ENCODE data around the gene PRKCE.

PRKCE gene

DNA sequence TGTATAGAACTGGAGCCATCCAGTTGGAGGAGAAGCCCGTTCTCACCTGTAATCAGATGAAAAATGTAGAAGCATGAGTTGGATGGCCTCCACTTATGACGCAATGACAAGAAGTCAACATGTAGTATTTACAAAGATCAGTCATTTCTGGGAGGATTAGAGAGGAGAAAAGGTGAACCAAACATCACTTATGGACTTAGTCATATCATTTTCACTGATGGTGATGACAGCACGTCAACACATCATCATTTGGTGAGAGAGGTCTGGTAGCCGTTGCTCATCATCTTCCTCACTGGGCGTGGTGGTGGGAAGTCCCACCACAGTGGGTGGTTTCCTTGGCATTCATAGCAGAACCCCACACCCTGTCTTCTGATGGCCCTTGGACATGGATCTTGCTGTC is 381.5 kb downstream of the PRKCE start:
- no peak for DNase-seq

DNA sequence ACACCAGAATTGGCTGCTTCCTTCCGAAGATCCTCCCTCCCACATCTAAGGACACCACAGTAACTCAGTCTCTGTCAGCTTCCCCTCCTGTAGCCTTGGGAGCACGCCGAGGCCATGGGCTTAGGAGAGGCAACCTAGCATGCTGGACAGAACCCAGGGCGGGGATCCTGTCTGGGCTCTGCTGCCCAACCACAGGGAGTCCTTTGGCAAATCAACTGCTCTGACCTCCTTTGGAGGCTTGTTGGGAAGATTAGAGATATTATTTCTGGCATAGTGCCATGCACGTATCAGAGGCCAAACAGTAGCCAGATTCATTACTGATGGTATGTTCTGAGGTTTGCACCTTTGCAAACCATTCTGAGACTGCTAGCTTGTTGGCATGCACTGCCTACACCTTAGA is 383.1 kb downstream of the PRKCE start:
- no peak for DNase-seq

DNA sequence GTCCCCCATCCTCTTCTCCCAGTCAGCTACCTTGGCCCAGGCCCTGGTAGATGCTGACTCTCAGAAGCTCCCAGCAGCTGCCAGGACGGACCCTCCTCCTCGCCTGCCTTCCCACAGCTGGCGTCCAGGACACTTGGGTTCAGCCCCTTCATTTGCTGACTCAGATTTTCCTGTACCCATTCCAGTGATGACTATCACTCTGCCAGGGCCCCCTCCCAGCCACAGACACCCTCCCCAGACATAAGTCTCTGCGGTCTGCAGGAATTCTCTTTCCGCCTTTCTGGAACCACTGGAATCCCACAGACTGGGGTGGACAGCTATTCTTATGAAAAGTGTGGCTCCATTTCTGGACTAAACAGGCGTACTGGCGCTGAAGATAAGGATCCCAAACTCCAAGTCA is 385.5 kb downstream of the PRKCE start:
- no peak for DNase-seq

DNA sequence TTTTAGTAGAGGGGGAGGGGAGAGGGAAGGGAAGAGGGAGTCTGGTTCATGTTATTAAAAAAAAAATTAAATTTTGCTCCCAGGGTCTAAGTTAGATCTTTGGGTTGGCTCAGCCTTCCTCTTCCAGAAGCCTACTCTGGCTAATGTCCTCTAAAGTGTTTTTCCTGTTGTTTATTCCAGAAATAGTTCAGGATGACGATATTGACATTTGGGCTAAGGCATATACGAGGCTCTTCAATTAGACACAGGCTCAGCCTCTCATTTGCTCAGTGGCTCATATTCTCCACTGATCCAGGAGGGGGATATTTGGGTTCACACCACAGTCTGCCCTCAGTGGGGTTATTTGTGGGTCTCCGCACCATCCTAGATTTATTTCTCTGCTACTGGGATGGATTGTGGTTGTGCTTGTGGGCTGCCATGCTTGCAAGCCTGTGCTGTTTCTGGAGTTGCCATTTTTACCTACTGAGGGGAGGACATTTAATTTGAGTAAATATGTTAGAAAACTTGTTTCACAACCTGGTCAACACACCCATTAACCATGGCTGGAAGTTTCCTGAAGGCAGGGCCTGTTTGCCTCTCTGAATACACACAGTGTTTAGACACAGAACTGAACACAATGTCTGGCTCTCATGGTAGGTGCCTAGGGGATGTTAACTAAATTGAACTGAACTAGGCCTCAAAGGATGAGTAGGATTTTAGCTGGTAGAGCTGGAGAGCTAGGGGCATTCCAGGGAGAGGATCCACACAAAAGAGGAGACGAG is 388.2 kb downstream of the PRKCE start:
- DNase-seq: no peak

DNA sequence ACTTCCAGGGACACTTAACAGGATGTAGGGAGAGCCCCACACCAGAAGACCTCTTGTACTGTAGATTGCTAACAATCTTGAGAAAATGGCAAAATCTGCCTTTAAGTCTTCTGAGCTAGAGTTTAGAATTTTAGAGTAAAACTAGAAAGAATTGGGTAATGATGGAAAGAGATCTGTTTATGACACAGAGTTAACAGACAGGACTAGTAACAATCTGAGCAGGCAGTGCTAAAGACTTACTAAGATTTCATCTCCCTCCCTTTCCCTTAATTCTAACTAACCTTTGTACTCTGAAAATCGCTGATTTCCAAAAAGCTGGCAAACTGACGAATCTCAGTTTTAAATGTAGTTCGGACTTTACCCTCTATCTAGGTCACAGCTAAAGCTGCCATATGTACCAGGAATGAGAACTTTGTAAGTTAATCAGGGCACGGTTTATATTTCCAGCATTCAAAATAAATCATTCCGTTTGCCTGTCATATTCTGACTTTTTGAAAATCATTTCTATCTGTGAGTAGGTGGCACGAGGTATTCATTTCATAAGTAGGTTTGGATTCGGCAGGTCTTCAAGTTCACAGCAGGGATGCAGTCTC is 389.2 kb downstream of the PRKCE start:
- DNase-seq: no peak

DNA sequence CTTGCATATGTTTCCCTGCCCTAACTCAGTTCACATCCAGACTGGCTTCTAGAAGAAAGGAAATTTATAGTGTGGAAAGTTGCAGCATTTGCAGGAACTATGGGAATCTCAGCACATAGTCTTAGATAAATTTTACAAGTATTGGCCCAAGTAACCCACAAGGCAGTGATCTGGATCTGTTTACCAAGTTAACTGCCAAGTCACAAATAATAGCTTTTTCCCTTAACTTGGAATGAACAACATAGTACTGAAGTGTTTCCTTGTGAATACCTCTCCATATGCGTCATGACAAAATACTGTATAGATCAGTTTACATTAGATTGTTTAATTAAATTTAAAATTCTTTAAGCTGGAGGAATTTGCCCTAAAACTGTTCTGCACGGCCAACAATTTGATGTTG is 390.0 kb downstream of the PRKCE start:
- no peak for DNase-seq

DNA sequence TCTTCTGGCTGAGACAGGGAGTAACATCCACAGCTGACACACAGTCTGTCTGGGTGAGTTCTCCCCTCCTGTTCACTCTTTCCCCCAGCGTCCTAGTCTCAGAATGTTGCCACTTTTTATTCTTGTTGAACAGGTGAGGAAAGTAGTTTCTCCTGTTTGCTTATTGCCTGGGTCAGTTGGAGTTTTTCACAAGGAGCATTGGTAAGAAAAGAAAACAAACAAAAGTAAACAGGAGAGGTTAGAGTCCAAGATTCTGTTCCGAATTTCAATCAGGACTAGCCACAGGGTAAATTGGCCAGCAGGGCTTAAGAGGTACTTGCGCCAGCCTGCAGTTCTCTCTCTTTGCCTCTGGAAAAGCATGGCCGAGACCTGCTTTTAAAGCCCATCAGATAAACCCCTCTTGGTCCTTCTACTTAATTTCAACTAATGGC is 390.7 kb downstream of the PRKCE start:
- no peak for DNase-seq

DNA sequence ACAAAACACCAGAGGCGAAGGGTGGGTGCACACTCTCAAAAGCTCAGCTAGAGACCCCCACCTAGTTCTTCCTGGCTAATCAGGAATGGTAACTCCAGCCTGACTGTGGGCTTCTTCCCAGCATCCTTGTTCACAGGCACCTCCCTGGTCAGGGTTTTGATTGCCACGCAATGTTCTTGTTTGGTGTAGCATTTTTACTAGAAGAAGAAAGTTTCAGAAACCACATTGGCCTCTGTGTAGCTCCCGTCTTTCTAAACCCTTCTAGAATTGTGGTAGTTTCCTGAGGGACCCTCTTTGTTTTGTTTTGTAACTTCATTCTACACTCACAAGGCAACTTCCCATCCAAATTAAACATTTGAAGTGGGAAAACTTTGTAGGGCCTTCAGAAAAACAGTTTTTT is 391.2 kb downstream of the PRKCE start:
- no peak for DNase-seq

DNA sequence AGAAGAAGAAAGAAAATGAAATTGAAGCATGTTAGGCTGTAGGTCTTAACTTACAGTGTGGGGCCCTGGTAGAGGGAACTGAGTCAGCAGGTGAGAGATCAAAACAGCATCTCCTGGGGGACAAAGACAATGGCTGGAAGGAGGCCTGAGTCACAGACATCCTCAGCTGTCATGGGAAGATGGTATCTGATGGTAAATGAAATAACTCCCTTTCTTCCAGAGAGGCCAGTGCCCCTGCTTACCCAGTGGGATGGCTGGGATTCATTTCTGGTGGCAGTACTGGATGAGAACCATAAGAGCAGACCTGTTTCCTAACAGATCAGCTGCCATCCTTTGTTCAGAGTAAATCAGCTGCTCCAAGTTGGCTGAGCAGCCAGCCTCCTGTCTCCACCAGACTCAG is 394.4 kb downstream of the PRKCE start:
- DNase-seq: no peak

DNA sequence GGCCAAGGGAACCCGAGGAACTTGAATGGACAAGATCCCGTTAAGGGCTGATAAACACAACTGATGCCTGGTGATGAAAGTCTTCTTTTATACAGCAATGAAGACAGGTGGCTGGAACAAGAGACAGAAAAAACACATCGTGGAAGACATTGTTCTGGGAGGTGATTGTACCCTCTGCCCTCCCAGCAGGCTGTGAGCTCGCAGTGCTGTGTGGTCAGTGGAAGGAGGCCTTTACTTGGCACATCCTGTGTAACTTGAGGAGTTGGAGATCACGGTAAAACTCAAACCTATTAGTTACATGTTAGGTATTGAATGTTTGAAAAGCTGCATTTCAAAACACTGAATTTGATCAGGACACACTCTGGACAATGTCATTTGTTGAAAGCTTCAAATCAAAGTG is 395.8 kb downstream of the PRKCE start:
- DNase-seq: no peak

DNA sequence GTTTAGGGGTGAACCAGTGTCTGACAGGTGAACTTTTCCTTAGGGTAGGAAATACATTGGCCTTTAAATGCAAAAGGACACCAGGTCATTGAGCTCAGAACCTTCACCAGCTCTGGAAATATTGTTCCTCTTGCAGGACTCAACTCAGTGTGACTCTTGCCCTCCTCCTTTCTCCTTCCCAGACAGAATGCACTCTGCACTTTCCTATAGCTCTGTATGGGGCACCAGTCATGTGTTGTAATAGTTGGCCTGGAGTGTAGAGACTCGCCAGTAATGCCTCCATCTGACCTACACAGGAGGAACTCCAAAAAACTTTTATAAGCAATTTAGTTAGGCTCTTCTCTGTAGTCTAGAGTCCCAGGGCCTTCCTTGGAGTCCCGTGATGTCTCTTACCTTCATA is 397.2 kb downstream of the PRKCE start:
- DNase-seq: no peak

DNA sequence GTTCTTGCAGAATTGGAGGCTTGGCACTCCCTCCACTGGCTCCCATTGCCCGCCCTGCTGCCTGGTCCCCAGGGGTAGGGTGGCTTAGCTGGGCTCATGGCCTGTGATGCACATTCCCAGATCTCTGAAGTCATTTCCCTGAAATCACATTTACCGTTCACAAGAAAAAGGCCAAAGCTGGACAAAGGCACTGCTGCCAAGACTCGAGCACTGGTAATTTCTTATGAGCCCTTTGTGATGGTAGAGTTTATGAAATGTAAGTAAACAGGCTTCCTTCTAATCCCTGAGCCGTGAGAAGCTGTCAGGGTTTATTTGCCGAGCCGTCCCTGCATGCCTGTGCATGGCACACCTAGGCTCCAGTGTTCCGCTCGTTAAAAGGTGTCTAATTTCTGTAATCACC is 398.6 kb downstream of the PRKCE start:
- no peak for DNase-seq

DNA sequence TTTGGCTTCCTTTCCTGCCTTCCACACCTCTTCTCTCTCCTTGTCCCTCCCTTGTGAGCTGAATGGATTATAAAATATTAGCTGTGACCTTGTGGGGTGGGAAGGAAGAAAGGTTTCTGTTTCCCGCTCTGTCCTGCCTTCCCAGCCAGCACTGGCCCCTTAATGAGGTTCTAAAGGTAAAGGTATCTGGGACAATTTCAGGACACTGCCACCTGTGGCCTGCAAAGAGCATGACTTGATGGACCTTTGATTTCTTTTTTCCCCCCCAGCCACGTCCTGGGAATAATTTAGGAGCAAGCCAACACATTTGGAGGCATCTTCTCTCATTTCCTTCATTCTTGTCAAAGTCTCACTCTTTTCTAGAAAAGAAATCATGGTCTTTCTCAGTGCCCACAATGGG is 399.0 kb downstream of the PRKCE start:
- DNase-seq: no peak

DNA sequence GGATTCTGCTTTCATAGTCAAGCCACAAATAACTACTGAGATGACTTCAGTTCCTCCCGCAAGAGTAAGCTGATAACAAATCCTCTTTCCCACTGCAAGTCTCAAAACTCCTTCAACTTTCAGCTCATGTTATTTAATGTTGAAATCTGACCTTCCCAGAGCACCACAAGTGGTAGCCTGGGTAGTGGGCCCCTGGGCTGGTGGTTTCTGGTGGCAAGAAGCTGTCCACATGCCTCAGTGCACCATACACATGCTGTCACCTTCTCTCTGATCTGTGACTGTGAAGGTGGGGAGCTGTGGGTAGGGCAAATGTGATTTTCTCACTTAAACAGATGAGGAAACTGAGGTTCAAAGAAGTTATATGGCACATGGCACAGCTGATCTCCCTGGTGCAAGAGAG is 399.6 kb downstream of the PRKCE start:
- no peak for DNase-seq

DNA sequence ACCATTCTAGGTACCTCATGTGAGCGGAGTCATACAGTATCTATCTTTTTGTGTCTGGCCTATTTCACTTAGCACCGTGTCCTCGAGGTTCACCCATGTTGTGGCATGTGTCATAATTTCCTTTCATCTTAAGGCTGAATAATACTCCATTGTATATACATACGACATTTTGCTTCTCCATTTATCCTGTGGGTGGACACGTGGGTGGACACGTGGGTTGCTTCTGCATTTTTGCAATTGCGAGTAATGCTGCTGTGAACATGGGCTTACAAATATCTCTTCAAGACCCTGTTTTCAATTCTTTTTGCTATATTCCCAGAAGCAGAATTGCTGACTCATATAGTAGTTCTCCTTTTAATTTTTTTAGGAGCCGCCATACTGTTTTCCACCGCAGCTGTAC is 402.1 kb downstream of the PRKCE start:
- DNase-seq: no peak

DNA sequence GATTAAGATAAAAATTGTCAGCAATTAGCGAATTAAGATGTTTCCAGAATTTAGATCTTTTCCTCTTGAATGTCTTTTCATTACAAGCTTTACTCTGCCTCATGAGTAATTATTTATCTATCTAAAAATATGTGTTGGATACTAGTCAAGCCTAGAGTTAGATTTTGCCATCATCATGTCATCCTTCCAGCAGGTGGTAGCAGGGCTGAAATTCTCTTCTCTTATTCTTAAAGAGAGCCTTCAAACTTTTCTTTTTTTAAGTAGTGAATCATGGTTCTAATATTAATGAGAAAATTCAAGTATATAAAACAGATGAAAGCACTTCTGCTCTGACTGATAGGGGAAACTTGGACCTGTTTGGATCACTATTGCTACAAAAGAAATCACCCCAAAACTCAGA is 405.1 kb downstream of the PRKCE start:
- DNase-seq: no peak

DNA sequence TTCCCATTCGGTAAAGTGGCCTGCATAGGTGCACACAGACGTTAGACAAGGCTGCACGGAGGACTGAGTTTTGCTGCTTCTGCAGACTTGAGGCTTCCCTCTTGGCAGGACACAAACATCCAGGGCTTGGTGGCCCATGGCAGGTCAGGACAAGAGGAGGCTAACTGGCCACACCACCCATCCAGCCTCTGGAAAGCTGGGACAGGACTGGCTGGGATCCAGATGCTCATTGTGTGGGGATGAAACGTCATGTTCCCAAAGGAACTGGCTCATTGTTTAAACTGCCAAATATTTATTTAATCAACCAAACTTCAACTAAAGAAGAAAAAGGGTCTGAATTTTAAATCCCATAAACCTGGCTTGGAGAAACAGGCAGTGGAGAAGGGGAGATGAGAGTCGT is 406.7 kb downstream of the PRKCE start:
- DNase-seq: no peak

DNA sequence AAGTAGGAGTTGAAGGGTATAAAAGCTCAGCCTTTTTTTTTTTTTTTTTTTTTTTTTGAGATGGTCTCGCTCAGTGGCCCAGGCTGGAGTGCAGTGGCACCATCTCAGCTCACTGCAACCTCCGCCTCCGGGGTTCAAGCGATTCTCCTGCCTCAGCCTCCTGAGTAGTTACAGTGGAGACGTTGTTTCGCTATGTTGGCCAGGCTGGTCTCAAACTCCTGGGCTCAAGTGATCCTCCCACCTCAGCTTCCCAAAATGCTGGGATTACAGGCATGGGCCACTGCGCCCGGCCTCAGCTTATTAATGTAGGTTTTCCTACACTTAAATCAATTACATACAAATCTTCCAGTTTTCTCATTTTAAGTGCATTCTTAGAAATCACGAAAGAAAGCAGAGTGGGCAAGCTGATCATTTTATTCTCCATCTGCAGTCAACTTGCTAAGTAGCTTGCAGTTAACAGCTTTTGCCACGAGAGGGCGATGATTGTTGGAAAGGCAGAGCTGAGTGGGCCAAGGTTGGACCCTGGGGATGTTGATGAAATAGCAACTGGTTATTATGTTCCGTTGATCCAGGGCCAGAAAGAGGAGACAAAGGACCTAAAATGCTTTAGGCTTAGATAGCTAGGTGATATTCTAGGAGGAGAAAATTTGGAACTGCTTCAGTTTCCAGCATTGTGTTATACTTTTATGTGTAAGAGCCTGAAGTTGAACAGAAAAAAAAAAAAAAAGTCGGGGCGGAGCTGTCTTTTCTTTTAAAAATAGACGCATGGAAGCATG is 411.4 kb downstream of the PRKCE start:
- peak; percentile 38 for DNase-seq

DNA sequence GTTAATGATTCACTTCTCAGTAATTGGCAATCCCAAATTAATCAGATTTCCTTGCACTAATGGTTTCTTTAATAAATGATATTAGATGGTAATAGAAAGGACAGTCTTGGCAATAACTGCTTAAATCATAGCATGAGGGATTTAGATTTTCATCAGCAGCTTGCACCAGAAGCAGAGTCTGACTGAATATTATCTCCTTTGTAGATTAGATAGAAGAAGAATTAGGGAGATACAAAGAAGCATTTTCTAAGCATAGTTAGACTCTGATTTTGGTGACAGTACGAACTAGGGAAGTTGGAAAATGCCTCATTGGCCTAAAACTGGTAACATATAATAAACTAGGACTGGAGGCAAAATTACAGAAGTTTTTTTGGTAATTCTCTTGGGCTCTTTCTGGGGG is 412.9 kb downstream of the PRKCE start:
- DNase-seq: no peak

DNA sequence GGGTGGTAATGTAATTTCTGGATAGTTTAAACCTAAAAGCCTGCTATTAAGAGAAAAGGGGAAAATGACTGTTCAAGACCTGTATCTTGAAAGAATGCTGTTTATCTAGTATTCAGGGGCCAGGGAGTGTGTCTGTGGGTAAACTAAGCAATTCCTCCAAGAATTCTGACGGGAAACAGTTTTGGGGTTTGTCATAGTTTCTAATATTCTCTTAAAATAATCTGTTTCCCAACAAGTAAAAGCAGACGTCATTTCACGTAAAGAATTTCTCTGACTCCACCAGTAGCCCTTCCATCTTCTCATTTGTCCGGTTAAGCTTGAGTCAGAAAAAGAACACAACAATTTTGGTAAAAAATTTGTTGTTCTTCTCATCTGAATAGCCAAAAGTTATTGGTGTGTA is 413.7 kb downstream of the PRKCE start:
- DNase-seq: no peak

DNA sequence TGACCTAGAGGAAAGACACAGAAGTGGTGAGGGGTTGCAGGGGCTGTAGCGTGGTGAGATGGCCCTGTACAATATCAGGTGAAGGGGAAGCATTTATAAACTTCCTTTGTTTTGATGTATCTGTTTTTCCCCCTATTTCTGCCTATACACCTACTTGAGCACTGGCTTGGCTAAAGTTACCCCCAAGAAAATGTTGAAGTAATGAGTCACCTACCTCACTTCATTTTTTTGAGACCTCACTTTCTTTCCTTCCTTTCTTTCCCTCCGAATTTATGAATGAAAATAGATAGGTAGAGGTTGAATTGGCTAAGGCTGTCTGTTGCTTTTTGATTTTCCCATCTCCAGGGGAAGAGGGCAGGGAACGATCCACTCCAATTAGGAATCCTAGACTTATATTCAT is 414.6 kb downstream of the PRKCE start:
- DNase-seq: no peak

DNA sequence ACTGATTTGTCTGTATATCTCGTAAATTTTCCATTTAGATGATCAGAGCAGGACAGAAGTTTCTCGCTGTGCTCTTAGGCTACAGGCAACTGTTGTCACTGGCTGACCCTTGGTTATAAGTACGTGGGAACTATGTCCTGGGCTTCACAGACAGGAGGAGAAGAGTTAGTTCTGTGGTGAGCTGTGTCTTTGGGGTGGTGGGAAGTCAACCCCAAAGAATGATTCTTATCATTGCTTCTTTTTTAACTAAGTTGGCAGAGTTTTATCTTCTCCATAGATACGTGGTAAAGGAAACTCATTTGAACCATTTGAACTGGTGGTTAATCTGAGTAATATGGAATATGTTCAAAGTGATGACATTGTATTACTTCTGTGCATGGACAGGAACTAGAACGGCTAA is 415.1 kb downstream of the PRKCE start:
- DNase-seq: no peak

DNA sequence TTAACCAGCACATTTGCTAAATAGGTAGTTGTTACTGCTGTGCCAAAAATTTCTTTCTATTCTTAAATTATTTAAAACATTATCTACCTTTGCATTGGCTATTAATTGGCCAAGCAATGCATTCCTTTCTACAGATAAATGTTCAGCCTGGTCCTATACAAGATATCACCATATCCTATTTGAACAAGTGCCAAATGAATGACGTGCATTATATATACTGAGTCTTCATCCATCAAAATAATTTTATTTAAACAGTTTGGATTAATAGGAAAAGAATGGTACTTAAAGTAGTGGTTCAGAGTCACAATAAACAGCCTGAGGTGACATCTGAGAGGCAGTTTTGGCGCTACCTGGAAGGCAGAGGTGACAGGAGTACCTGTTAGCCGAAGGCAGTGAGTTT is 415.6 kb downstream of the PRKCE start:
- DNase-seq: no peak

Data from NCI-H2081 treated with DMSO at 0.1 percent for 48 hours (cell line).